ENCODE measurements around the gene DCLK3.

DCLK3 gene

GRCh38 chr3:36733723-36734122, 30.6 kb downstream of the DCLK3 start:
- Histone ChIP-seq H3K4me3 (ENCODE audit: low read depth in 1 of 2, low read length in 2 of 2) (no peak overlapping the region), H3K27me3 (ENCODE audit: low read depth, low read length) (no peaks in the 10 kb centered on the region), H3K9me3 (ENCODE audit: control insufficient read depth in 1 of 2, low read length in 2 of 2) (no peaks in the 10 kb centered on the region), H3K4me1 (ENCODE audit: control insufficient read depth in 1 of 2, insufficient read depth in 2 of 2, low read length in 2 of 2) (no peaks in the 10 kb centered on the region), H3K27ac (ENCODE audit: low read length) (no peak overlapping the region), H3K36me3 (ENCODE audit: control insufficient read depth in 1 of 2, insufficient read depth in 2 of 2, low read length in 2 of 2) (no peaks in the 10 kb centered on the region)

- H3K4me3 ChIP-seq (ENCODE audit: low read depth in 1 of 2, low read length in 2 of 2): no peak overlapping the region
These were observed 31.1 kb downstream of the DCLK3 start for GRCh38 chr3:36733162-36733696.

GRCh38 chr3:36730966-36731365, 33.4 kb downstream of the DCLK3 start:
- H3K27me3 ChIP-seq (ENCODE audit: low read depth, low read length): no peaks in the 10 kb centered on the region
- no peak overlapping the region for H3K4me3 ChIP-seq (ENCODE audit: low read depth in 1 of 2, low read length in 2 of 2)
- no peaks in the 10 kb centered on the region for H3K4me1 ChIP-seq (ENCODE audit: control insufficient read depth in 1 of 2, insufficient read depth in 2 of 2, low read length in 2 of 2)
- H3K9me3 ChIP-seq (ENCODE audit: control insufficient read depth in 1 of 2, low read length in 2 of 2): no peaks in the 10 kb centered on the region
- H3K27ac ChIP-seq (ENCODE audit: low read length): no peak overlapping the region
- no peaks in the 10 kb centered on the region for H3K36me3 ChIP-seq (ENCODE audit: control insufficient read depth in 1 of 2, insufficient read depth in 2 of 2, low read length in 2 of 2)

More at GRCh38 chr3:36733162-36733696, 31.1 kb downstream of the DCLK3 start:
- no peaks in the 10 kb centered on the region for H3K4me1 ChIP-seq (ENCODE audit: control insufficient read depth in 1 of 2, insufficient read depth in 2 of 2, low read length in 2 of 2)
- no peaks in the 10 kb centered on the region for H3K36me3 ChIP-seq (ENCODE audit: control insufficient read depth in 1 of 2, insufficient read depth in 2 of 2, low read length in 2 of 2)
- no peak overlapping the region for H3K27ac ChIP-seq (ENCODE audit: low read length)
- no peaks in the 10 kb centered on the region for H3K27me3 ChIP-seq (ENCODE audit: low read depth, low read length)
- no peaks in the 10 kb centered on the region for H3K9me3 ChIP-seq (ENCODE audit: control insufficient read depth in 1 of 2, low read length in 2 of 2)

GRCh38 chr3:36729204-36730056, 34.9 kb downstream of the DCLK3 start:
- no peaks in the 10 kb centered on the region for H3K9me3 ChIP-seq (ENCODE audit: control insufficient read depth in 1 of 2, low read length in 2 of 2)
- no peaks in the 10 kb centered on the region for H3K27me3 ChIP-seq (ENCODE audit: low read depth, low read length)
- no peaks in the 10 kb centered on the region for H3K4me1 ChIP-seq (ENCODE audit: control insufficient read depth in 1 of 2, insufficient read depth in 2 of 2, low read length in 2 of 2)
- no peaks in the 10 kb centered on the region for H3K36me3 ChIP-seq (ENCODE audit: control insufficient read depth in 1 of 2, insufficient read depth in 2 of 2, low read length in 2 of 2)
- no peak overlapping the region for H3K27ac ChIP-seq (ENCODE audit: low read length)
- no peak overlapping the region for H3K4me3 ChIP-seq (ENCODE audit: low read depth in 1 of 2, low read length in 2 of 2)

- H3K9me3 ChIP-seq (ENCODE audit: control insufficient read depth in 1 of 2, low read length in 2 of 2): no peaks in the 10 kb centered on the region
- H3K36me3 ChIP-seq (ENCODE audit: control insufficient read depth in 1 of 2, insufficient read depth in 2 of 2, low read length in 2 of 2): no peaks in the 10 kb centered on the region
- no peaks in the 10 kb centered on the region for H3K27me3 ChIP-seq (ENCODE audit: low read depth, low read length)
- H3K4me1 ChIP-seq (ENCODE audit: control insufficient read depth in 1 of 2, insufficient read depth in 2 of 2, low read length in 2 of 2): no peaks in the 10 kb centered on the region
- no peak overlapping the region for H3K27ac ChIP-seq (ENCODE audit: low read length)
- no peak overlapping the region for H3K4me3 ChIP-seq (ENCODE audit: low read depth in 1 of 2, low read length in 2 of 2)
These were observed 49.8 kb downstream of the DCLK3 start for GRCh38 chr3:36714343-36715086.

GRCh38 chr3:36713904-36714303, 50.4 kb downstream of the DCLK3 start:
- no peaks in the 10 kb centered on the region for H3K36me3 ChIP-seq (ENCODE audit: control insufficient read depth in 1 of 2, insufficient read depth in 2 of 2, low read length in 2 of 2)
- H3K4me3 ChIP-seq (ENCODE audit: low read depth in 1 of 2, low read length in 2 of 2): no peak overlapping the region
- no peak overlapping the region for H3K27ac ChIP-seq (ENCODE audit: low read length)
- no peaks in the 10 kb centered on the region for H3K27me3 ChIP-seq (ENCODE audit: low read depth, low read length)
- no peaks in the 10 kb centered on the region for H3K9me3 ChIP-seq (ENCODE audit: control insufficient read depth in 1 of 2, low read length in 2 of 2)
- no peaks in the 10 kb centered on the region for H3K4me1 ChIP-seq (ENCODE audit: control insufficient read depth in 1 of 2, insufficient read depth in 2 of 2, low read length in 2 of 2)

- H3K27ac ChIP-seq (ENCODE audit: low read length): no peak overlapping the region
- H3K27me3 ChIP-seq (ENCODE audit: low read depth, low read length): no peaks in the 10 kb centered on the region
- no peaks in the 10 kb centered on the region for H3K36me3 ChIP-seq (ENCODE audit: control insufficient read depth in 1 of 2, insufficient read depth in 2 of 2, low read length in 2 of 2)
- no peak overlapping the region for H3K4me3 ChIP-seq (ENCODE audit: low read depth in 1 of 2, low read length in 2 of 2)
- H3K4me1 ChIP-seq (ENCODE audit: control insufficient read depth in 1 of 2, insufficient read depth in 2 of 2, low read length in 2 of 2): no peaks in the 10 kb centered on the region
- no peaks in the 10 kb centered on the region for H3K9me3 ChIP-seq (ENCODE audit: control insufficient read depth in 1 of 2, low read length in 2 of 2)
These were observed 53.7 kb downstream of the DCLK3 start for GRCh38 chr3:36710606-36711005.

GRCh38 chr3:36709826-36710365, 54.5 kb downstream of the DCLK3 start:
- Histone ChIP-seq H3K27me3 (ENCODE audit: low read depth, low read length) (no peaks in the 10 kb centered on the region), H3K4me1 (ENCODE audit: control insufficient read depth in 1 of 2, insufficient read depth in 2 of 2, low read length in 2 of 2) (no peaks in the 10 kb centered on the region), H3K27ac (ENCODE audit: low read length) (no peak overlapping the region), H3K9me3 (ENCODE audit: control insufficient read depth in 1 of 2, low read length in 2 of 2) (no peaks in the 10 kb centered on the region), H3K36me3 (ENCODE audit: control insufficient read depth in 1 of 2, insufficient read depth in 2 of 2, low read length in 2 of 2) (no peaks in the 10 kb centered on the region), H3K4me3 (ENCODE audit: low read depth in 1 of 2, low read length in 2 of 2) (no peak overlapping the region)

GRCh38 chr3:36709281-36709680, 55.1 kb downstream of the DCLK3 start:
- Histone ChIP-seq H3K9me3 (ENCODE audit: control insufficient read depth in 1 of 2, low read length in 2 of 2) (no peaks in the 10 kb centered on the region), H3K27ac (ENCODE audit: low read length) (no peak overlapping the region), H3K27me3 (ENCODE audit: low read depth, low read length) (no peaks in the 10 kb centered on the region), H3K4me3 (ENCODE audit: low read depth in 1 of 2, low read length in 2 of 2) (no peak overlapping the region), H3K4me1 (ENCODE audit: control insufficient read depth in 1 of 2, insufficient read depth in 2 of 2, low read length in 2 of 2) (no peaks in the 10 kb centered on the region), H3K36me3 (ENCODE audit: control insufficient read depth in 1 of 2, insufficient read depth in 2 of 2, low read length in 2 of 2) (no peaks in the 10 kb centered on the region)

GRCh38 chr3:36707623-36708409, 56.5 kb downstream of the DCLK3 start:
- no peak overlapping the region for H3K4me3 ChIP-seq (ENCODE audit: low read depth in 1 of 2, low read length in 2 of 2)
- H3K9me3 ChIP-seq (ENCODE audit: control insufficient read depth in 1 of 2, low read length in 2 of 2): no peaks in the 10 kb centered on the region
- H3K27me3 ChIP-seq (ENCODE audit: low read depth, low read length): no peaks in the 10 kb centered on the region

GRCh38 chr3:36705015-36705414, 59.3 kb downstream of the DCLK3 start:
- no peaks in the 10 kb centered on the region for H3K36me3 ChIP-seq (ENCODE audit: control insufficient read depth in 1 of 2, insufficient read depth in 2 of 2, low read length in 2 of 2)
- H3K27ac ChIP-seq (ENCODE audit: low read length): no peak overlapping the region

More at GRCh38 chr3:36707623-36708409, 56.5 kb downstream of the DCLK3 start:
- Histone ChIP-seq H3K4me1 (ENCODE audit: control insufficient read depth in 1 of 2, insufficient read depth in 2 of 2, low read length in 2 of 2) (no peaks in the 10 kb centered on the region), H3K27ac (ENCODE audit: low read length) (no peak overlapping the region), H3K36me3 (ENCODE audit: control insufficient read depth in 1 of 2, insufficient read depth in 2 of 2, low read length in 2 of 2) (no peaks in the 10 kb centered on the region)

More at GRCh38 chr3:36705015-36705414, 59.3 kb downstream of the DCLK3 start:
- H3K9me3 ChIP-seq (ENCODE audit: control insufficient read depth in 1 of 2, low read length in 2 of 2): no peaks in the 10 kb centered on the region
- H3K4me3 ChIP-seq (ENCODE audit: low read depth in 1 of 2, low read length in 2 of 2): no peak overlapping the region
- H3K27me3 ChIP-seq (ENCODE audit: low read depth, low read length): no peaks in the 10 kb centered on the region
- H3K4me1 ChIP-seq (ENCODE audit: control insufficient read depth in 1 of 2, insufficient read depth in 2 of 2, low read length in 2 of 2): no peaks in the 10 kb centered on the region

Data from muscle layer of duodenum (tissue), 2 donors.